GM19397 (cell line): Measurements from ENCODE around the gene ADAMTS5.

Experiments
- ATAC-seq: cut with Tn5 transposase; IDR thresholded peaks from one replicate; pipeline ENCODE4 v1.9.1; 2021; ENCODE audit warnings: mild to moderate bottlenecking, moderate library complexity; ENCODE audit not compliant: unreplicated experiment

Gene ADAMTS5

GRCh38 chr21:26967062-26967913, at the start of gene ADAMTS5:
TSS of gene ADAMTS5 (minus strand) at chr21:26967088. CDS start at chr21:26966391, 697 bp downstream.
- ATAC-seq, result no peak

- ATAC-seq, result no peak
Observed at GRCh38 chr21:27001526-27001925, 34.6 kb upstream of the ADAMTS5 start.

- ATAC-seq, result no peak
Observed at GRCh38 chr21:26983576-26983975, 16.7 kb upstream of the ADAMTS5 start.

GRCh38 chr21:26982767-26983166, 15.9 kb upstream of the ADAMTS5 start:
- ATAC-seq, result no peak

- ATAC-seq, result no peak
Observed at GRCh38 chr21:26977746-26978145, 10.9 kb upstream of the ADAMTS5 start.

GRCh38 chr21:26973226-26973625, 6.3 kb upstream of the ADAMTS5 start:
- no peak for ATAC-seq

- no peak for ATAC-seq
Observed at GRCh38 chr21:26972192-26972591, 5.3 kb upstream of the ADAMTS5 start.

GRCh38 chr21:26969971-26970725, 3.3 kb upstream of the ADAMTS5 start:
- no peak for ATAC-seq

GRCh38 chr21:26966649-26967061, 233 bp downstream of the ADAMTS5 start:
- ATAC-seq, result no peak

GRCh38 chr21:26965907-26966581, 844 bp downstream of the ADAMTS5 start:
- no peak for ATAC-seq

- ATAC-seq, result no peak
Observed at GRCh38 chr21:26965040-26965906, 1.6 kb downstream of the ADAMTS5 start.

- no peak for ATAC-seq
Observed at GRCh38 chr21:26964170-26964778, 2.6 kb downstream of the ADAMTS5 start.

- ATAC-seq, result no peak
Observed at GRCh38 chr21:26962621-26963181, 4.2 kb downstream of the ADAMTS5 start.

GRCh38 chr21:26961698-26962097, 5.2 kb downstream of the ADAMTS5 start:
- ATAC-seq, result no peak

GRCh38 chr21:26958788-26959187, 8.1 kb downstream of the ADAMTS5 start:
- no peak for ATAC-seq

- no peak for ATAC-seq
Observed at GRCh38 chr21:26956813-26957212, 10.1 kb downstream of the ADAMTS5 start.

GRCh38 chr21:26956216-26956615, 10.7 kb downstream of the ADAMTS5 start:
- ATAC-seq, result no peak

- no peak for ATAC-seq
Observed at GRCh38 chr21:26954662-26955121, 12.2 kb downstream of the ADAMTS5 start.

- ATAC-seq, result no peak
Observed at GRCh38 chr21:26952374-26953066, 14.4 kb downstream of the ADAMTS5 start.
